GM12878 (cell line): ENCODE results near the gene CEP83. TPM values are rescaled to one million over a fixed set of nuclear protein-coding genes. Genes with fewer than 3 reads are reported as not detected.
A peak's percentile ranks its signal among the peaks of the same experiment; 100 is the strongest.

Experiments used
- ATF7 ChIP-seq: fragments of 450-650 bp; IDR thresholded peaks from 2 replicates; pipeline ENCODE4 v1.6.1; 2016; ENCODE audit warnings: low read depth, mild to moderate bottlenecking
- EP300 ChIP-seq, 2 experiments: fragments of 150-350 bp in 1 of 2; IDR thresholded peaks; 2 replicates each; pipeline ENCODE4 v1.6.1; 2011 to 2012; ENCODE audit warnings: low read depth in 2 of 2, low read length in 2 of 2, borderline replicate concordance in 1 of 2, improper control_type of control experiment in 1 of 2, inconsistent platforms in 1 of 2; ENCODE audit not compliant: control insufficient read depth in 1 of 2
- EZH2 ChIP-seq: IDR thresholded peaks from 2 replicates; pipeline ENCODE4 v1.6.1; 2012; ENCODE audit warnings: low read depth, mild to moderate bottlenecking, control low read depth, inconsistent platforms, low read length, borderline replicate concordance; ENCODE audit not compliant: control insufficient read depth
- FOXK2 ChIP-seq: fragments of 450-650 bp; IDR thresholded peaks from 2 replicates; pipeline ENCODE4 v1.6.1; 2017; ENCODE audit warnings: mild to moderate bottlenecking, moderate library complexity
- HDGF ChIP-seq: fragments of 450-650 bp; IDR thresholded peaks from 2 replicates; pipeline ENCODE4 v1.6.1; 2016; ENCODE audit warnings: antibody characterized with exemption
- MTA3 ChIP-seq: IDR thresholded peaks from 2 replicates; pipeline ENCODE4 v1.6.1; 2012; ENCODE audit warnings: low read length, inconsistent platforms, borderline replicate concordance
- MXI1 ChIP-seq: fragments of 150-350 bp; IDR thresholded peaks from 2 replicates; pipeline ENCODE4 v1.6.1; 2011; ENCODE audit warnings: low read depth, mild to moderate bottlenecking, inconsistent platforms, low read length, improper control_type of control experiment
- PAX5 ChIP-seq: IDR thresholded peaks from 2 replicates; pipeline ENCODE4 v1.6.1; 2011; ENCODE audit warnings: low read depth, low read length, borderline replicate concordance
- SIN3A ChIP-seq: IDR thresholded peaks from 2 replicates; pipeline ENCODE4 v1.6.1; 2012; ENCODE audit warnings: low read depth, low read length, improper control_type of control experiment
- SP1 ChIP-seq: IDR thresholded peaks from one replicate; pipeline ENCODE4 v1.6.1; 2011; ENCODE audit warnings: low read depth, low read length
- STAT1 ChIP-seq: fragments of 450-650 bp; conservative IDR thresholded peaks from 2 replicates; pipeline ENCODE4 v1.6.1; 2014; ENCODE audit warnings: antibody characterized with exemption, mild to moderate bottlenecking
- STAT3 ChIP-seq: IDR thresholded peaks from 2 replicates; pipeline ENCODE4 v1.6.1; 2011; ENCODE audit warnings: low read depth, low read length, improper control_type of control experiment
- SUPT20H ChIP-seq: IDR thresholded peaks from 2 replicates; pipeline ENCODE4 v1.6.1; 2011; ENCODE audit warnings: low read depth, mild to moderate bottlenecking, low read length, moderate library complexity, borderline replicate concordance; ENCODE audit not compliant: control insufficient read depth
- TAF1 ChIP-seq: IDR thresholded peaks from 2 replicates; pipeline ENCODE4 v1.6.1; 2011; ENCODE audit warnings: mild to moderate bottlenecking, low read depth, low read length, borderline replicate concordance
- YBX1 ChIP-seq: fragments of 450-650 bp; IDR thresholded peaks from 2 replicates; pipeline ENCODE4 v1.6.1; 2016; ENCODE audit warnings: antibody characterized with exemption
- polyA plus RNA-seq, 11 experiments: library from polyadenylated mRNA; depleted of rRNA in 4 of 11; unstranded in 6 of 11; stranded (reverse) in 5 of 11; fragments of >200 nt; fragmentation: Nextera tagmentation in 4 of 11; fragmentation: Illumina TruSeq in 1 of 11; extraction: Ambion mirVana in 4 of 11; extraction: Trizol in 1 of 11; gene quantifications; 1 replicate in 1 of 11; 2 replicates in 10 of 11; pipeline versions ENCODE4 v1.2.1 to v1.2.3, GENCODE V29; 2011 to 2016; ENCODE audit warnings: inconsistent platforms in 2 of 11, missing spikeins in 2 of 11, low read depth in 1 of 11
- total RNA-seq, 4 experiments: library from RNA; depleted of rRNA in 3 of 4; stranded (reverse); fragments of >200 nt in 3 of 4; fragmentation: Illumina TruSeq in 1 of 4; extraction: Trizol in 1 of 4; gene quantifications; 2 replicates each; pipeline versions ENCODE4 v1.2.1 to v1.2.3, GENCODE V29; 2013 to 2021
- TF ChIP-seq, protein P1 (sequence below): fragments of 150-350 bp; IDR thresholded peaks from 2 replicates; pipeline ENCODE4 v1.6.1; 2016; ENCODE audit warnings: low read depth, low read length
- TF ChIP-seq, protein P2 (sequence below): IDR thresholded peaks from 2 replicates; pipeline ENCODE4 v1.6.1; 2011; ENCODE audit warnings: borderline replicate concordance, low read depth, mild to moderate bottlenecking, moderate library complexity, mixed read lengths, low read length; ENCODE audit not compliant: insufficient read depth; ENCODE audit errors: extremely low read length
- TF ChIP-seq, protein P3 (sequence below): fragments of 450-650 bp; formaldehyde crosslinking; IDR thresholded peaks from 2 replicates; pipeline ENCODE4 v1.5.0; 2022; ENCODE audit warnings: mild to moderate bottlenecking, missing genetic modification characterization
- TF ChIP-seq, protein P4 (sequence below): IDR thresholded peaks from 2 replicates; pipeline ENCODE4 v1.6.1; 2012; ENCODE audit warnings: low read depth, low read length, improper control_type of control experiment

CEP83 gene
- total and polyA plus RNA-seq, 10 of the 15 experiments (the other 5 are each of a cell fraction or from before 2014, with no cell fraction given): 4.3 to 39.0 (median 22.5) TPM

DNA sequence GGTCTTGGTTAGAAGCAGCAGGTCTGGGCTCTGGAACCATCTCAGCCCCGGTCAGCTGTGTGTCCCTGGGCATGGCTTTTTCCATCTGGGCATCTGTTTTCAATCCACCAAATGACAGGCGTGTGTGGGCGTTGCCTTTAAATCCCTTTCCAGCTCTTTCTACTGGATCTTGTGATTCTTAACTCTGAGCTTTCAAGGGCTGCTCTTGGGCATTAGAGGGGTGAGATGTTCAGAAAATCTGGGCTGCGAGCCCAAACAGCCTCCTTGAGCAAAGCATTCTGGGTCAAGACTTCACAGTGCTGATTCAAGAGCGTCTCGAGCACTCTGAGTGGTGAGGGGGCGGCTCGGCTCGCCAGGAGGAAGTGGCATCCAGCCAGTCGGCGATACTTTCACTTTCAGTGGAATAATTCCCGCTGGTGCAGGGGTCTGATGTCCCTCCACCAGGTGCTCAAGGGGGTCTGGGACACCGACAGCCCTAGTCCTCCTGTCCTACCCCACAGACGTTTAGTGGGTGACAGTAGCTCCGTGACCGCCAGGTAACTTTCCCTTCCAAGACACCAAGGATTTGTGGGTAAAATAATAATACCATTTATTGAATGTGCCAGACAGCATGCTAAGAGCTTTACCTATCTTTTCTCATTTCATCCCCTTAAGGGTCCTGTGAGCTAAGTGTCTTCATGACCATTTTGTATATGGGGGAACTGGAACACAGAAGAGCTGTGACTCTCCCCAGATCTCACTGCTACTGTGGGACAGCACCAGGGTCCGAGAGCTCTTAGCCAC is 197.2 kb downstream of the CEP83 start (continued):
- TF ChIP-seq YBX1 (no peak), EP300 (IDR thresholded peaks at IDR 0.05; ENCODE audit: borderline replicate concordance in 1 of 2, control insufficient read depth in 1 of 2, low read depth in 2 of 2, low read length in 2 of 2) (peak in 1 of 2 experiments; percentile 11; a peak in 1 of 4 replicates), MXI1 (no peak; the same call in 1 of the 2 replicates), SIN3A (no peak; the same call in 1 of the 2 replicates), EZH2 (no peak), PAX5 (peak; percentile 21; the same call in 1 of the 2 replicates), STAT3 (no peak), SUPT20H (no peak), TAF1 (no peak), STAT1 (0 out of 2 replicates have a peak, but pooled peaks have one; percentile 14), MTA3 (peak; percentile 32; the same call in 1 of the 2 replicates), HDGF (peak; percentile 87), SP1 (no peak), FOXK2 (no peak), ATF7 (peak; percentile 30; the same call in 1 of the 2 replicates)
- TF ChIP-seq, protein P1, sequence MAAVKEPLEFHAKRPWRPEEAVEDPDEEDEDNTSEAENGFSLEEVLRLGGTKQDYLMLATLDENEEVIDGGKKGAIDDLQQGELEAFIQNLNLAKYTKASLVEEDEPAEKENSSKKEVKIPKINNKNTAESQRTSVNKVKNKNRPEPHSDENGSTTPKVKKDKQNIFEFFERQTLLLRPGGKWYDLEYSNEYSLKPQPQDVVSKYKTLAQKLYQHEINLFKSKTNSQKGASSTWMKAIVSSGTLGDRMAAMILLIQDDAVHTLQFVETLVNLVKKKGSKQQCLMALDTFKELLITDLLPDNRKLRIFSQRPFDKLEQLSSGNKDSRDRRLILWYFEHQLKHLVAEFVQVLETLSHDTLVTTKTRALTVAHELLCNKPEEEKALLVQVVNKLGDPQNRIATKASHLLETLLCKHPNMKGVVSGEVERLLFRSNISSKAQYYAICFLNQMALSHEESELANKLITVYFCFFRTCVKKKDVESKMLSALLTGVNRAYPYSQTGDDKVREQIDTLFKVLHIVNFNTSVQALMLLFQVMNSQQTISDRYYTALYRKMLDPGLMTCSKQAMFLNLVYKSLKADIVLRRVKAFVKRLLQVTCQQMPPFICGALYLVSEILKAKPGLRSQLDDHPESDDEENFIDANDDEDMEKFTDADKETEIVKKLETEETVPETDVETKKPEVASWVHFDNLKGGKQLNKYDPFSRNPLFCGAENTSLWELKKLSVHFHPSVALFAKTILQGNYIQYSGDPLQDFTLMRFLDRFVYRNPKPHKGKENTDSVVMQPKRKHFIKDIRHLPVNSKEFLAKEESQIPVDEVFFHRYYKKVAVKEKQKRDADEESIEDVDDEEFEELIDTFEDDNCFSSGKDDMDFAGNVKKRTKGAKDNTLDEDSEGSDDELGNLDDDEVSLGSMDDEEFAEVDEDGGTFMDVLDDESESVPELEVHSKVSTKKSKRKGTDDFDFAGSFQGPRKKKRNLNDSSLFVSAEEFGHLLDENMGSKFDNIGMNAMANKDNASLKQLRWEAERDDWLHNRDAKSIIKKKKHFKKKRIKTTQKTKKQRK: no peak
- TF ChIP-seq, protein P2, sequence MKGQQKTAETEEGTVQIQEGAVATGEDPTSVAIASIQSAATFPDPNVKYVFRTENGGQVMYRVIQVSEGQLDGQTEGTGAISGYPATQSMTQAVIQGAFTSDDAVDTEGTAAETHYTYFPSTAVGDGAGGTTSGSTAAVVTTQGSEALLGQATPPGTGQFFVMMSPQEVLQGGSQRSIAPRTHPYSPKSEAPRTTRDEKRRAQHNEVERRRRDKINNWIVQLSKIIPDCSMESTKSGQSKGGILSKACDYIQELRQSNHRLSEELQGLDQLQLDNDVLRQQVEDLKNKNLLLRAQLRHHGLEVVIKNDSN: no peak
- TF ChIP-seq, protein P3, sequence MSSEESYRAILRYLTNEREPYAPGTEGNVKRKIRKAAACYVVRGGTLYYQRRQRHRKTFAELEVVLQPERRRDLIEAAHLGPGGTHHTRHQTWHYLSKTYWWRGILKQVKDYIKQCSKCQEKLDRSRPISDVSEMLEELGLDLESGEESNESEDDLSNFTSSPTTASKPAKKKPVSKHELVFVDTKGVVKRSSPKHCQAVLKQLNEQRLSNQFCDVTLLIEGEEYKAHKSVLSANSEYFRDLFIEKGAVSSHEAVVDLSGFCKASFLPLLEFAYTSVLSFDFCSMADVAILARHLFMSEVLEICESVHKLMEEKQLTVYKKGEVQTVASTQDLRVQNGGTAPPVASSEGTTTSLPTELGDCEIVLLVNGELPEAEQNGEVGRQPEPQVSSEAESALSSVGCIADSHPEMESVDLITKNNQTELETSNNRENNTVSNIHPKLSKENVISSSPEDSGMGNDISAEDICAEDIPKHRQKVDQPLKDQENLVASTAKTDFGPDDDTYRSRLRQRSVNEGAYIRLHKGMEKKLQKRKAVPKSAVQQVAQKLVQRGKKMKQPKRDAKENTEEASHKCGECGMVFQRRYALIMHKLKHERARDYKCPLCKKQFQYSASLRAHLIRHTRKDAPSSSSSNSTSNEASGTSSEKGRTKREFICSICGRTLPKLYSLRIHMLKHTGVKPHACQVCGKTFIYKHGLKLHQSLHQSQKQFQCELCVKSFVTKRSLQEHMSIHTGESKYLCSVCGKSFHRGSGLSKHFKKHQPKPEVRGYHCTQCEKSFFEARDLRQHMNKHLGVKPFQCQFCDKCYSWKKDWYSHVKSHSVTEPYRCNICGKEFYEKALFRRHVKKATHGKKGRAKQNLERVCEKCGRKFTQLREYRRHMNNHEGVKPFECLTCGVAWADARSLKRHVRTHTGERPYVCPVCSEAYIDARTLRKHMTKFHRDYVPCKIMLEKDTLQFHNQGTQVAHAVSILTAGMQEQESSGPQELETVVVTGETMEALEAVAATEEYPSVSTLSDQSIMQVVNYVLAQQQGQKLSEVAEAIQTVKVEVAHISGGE (CRISPR knock-in tag): no peak
- TF ChIP-seq, protein P4, sequence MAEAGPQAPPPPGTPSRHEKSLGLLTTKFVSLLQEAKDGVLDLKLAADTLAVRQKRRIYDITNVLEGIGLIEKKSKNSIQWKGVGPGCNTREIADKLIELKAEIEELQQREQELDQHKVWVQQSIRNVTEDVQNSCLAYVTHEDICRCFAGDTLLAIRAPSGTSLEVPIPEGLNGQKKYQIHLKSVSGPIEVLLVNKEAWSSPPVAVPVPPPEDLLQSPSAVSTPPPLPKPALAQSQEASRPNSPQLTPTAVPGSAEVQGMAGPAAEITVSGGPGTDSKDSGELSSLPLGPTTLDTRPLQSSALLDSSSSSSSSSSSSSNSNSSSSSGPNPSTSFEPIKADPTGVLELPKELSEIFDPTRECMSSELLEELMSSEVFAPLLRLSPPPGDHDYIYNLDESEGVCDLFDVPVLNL: no peak
